GM12878 (cell line): ENCODE data around the gene EHBP1. TPM values are rescaled to one million over a fixed set of nuclear protein-coding genes. Genes with fewer than 3 reads are reported as not detected.

Source experiments
- ATAC-seq: fragments of 200-7000 bp; cut with Tn5 transposase; 3 replicates; pipeline ENCODE4 v1.9.1; 2020; ENCODE audit warnings: mild to moderate bottlenecking, moderate library complexity
- BruUV-seq: library from RNA; stranded (reverse); fragments of 400-500 nt; replicated peaks from 2 replicates; lab custom pipeline; 2021; lab: Mats Ljungman, UMichigan
- CTCF ChIA-PET: fragments of 300-600 bp; sonication (Branson Sonifier 250); formaldehyde crosslinking; extraction: SDS; loops from one replicate; lab custom pipeline; 2021; ENCODE audit warnings: inconsistent platforms; lab: Yijun Ruan, JAX
- POLR2A ChIA-PET: fragments of 350-600 bp; formaldehyde crosslinking; extraction: SDS; loops from one replicate; lab custom pipeline; 2021; ENCODE audit warnings: inconsistent platforms; lab: Charles Lee
- RAD21 ChIA-PET: fragments of 300-600 bp; sonication (Branson Sonifier 250); formaldehyde crosslinking; loops from one replicate; lab custom pipeline; 2023; ENCODE audit warnings: antibody characterized with exemption; ENCODE audit not compliant: unreplicated experiment; lab: Charles Lee
- SMC1A ChIA-PET: fragments of 300-600 bp; sonication (Branson Sonifier 250); formaldehyde crosslinking; loops from one replicate; lab custom pipeline; 2023; ENCODE audit not compliant: unreplicated experiment, uncharacterized antibody; lab: Charles Lee
- DNase-seq: peaks from one replicate; pipeline ENCODE4 v3.0.0-alpha.2; 2011; ENCODE audit warnings: low read depth, low spot score
- FAIRE-seq: peaks from 3 replicates; lab custom pipeline; 2011; peaks lifted over from hg19 to GRCh38; lab: Jason Lieb, UNC
- H2AFZ ChIP-seq: 2 replicates; pipeline ENCODE4 v1.6.0; 2011; ENCODE audit warnings: low read depth, low read length, control low read depth; ENCODE audit not compliant: control insufficient read depth
- H3K27ac ChIP-seq: 2 replicates; pipeline ENCODE4 v1.5.1; 2011; ENCODE audit warnings: control low read depth; ENCODE audit not compliant: control insufficient read depth, insufficient read depth
- H3K27me3 ChIP-seq, 2 experiments: replicated peaks in 1 of 2; 2 replicates each; pipeline versions ENCODE4 v1.6.0 to v1.6.1; 2011; ENCODE audit warnings: low read length in 1 of 2; ENCODE audit not compliant: control insufficient read depth in 2 of 2, insufficient read depth in 2 of 2
- H3K36me3 ChIP-seq, 2 experiments: 2 replicates each; pipeline ENCODE4 v1.5.1; 2011; ENCODE audit warnings: low read length in 1 of 2; ENCODE audit not compliant: control insufficient read depth in 2 of 2, insufficient read depth in 2 of 2
- H3K4me1 ChIP-seq: 2 replicates; pipeline ENCODE4 v1.6.1; 2011; ENCODE audit warnings: mild to moderate bottlenecking, low read length, moderate library complexity, mixed read lengths; ENCODE audit not compliant: control insufficient read depth, insufficient read depth
- H3K4me2 ChIP-seq: 2 replicates; pipeline ENCODE4 v1.6.0; 2011; ENCODE audit warnings: control low read depth; ENCODE audit not compliant: control insufficient read depth, insufficient read depth
- H3K4me3 ChIP-seq: fragments of 200-600 bp; sonication (generic); 2 replicates; pipeline ENCODE4 v1.5.1; 2016
- H3K79me2 ChIP-seq: 2 replicates; pipeline ENCODE4 v1.6.0; 2011; ENCODE audit warnings: low read length; ENCODE audit not compliant: control insufficient read depth, insufficient read depth
- H3K9ac ChIP-seq: 2 replicates; pipeline ENCODE4 v1.8.0; 2011; ENCODE audit warnings: low read length, control low read depth, mixed read lengths; ENCODE audit not compliant: control insufficient read depth, insufficient read depth
- H3K9me3 ChIP-seq: replicated peaks from 3 replicates; pipeline ENCODE4 v1.5.1; 2011; ENCODE audit warnings: mild to moderate bottlenecking, low read length; ENCODE audit not compliant: control insufficient read depth, insufficient read depth
- H4K20me1 ChIP-seq: 2 replicates; pipeline ENCODE4 v1.6.0; 2011; ENCODE audit not compliant: control insufficient read depth, insufficient read depth
- ATF2 ChIP-seq: IDR thresholded peaks from 2 replicates; pipeline ENCODE4 v1.6.1; 2012; ENCODE audit warnings: low read length, inconsistent platforms
- BCL11A ChIP-seq: IDR thresholded peaks from 2 replicates; pipeline ENCODE4 v1.6.1; 2011; ENCODE audit warnings: low read depth, low read length
- E2F4 ChIP-seq: IDR thresholded peaks from 2 replicates; pipeline ENCODE4 v1.6.1; 2012; ENCODE audit warnings: low read depth, low read length, improper control_type of control experiment
- EP300 ChIP-seq, 2 experiments: fragments of 150-350 bp in 1 of 2; IDR thresholded peaks; 2 replicates each; pipeline ENCODE4 v1.6.1; 2011 to 2012; ENCODE audit warnings: low read depth in 2 of 2, low read length in 2 of 2, borderline replicate concordance in 1 of 2, improper control_type of control experiment in 1 of 2, inconsistent platforms in 1 of 2; ENCODE audit not compliant: control insufficient read depth in 1 of 2
- GABPA ChIP-seq: IDR thresholded peaks from 2 replicates; pipeline ENCODE4 v1.6.1; 2014; ENCODE audit warnings: antibody characterized with exemption, low read depth, mild to moderate bottlenecking, inconsistent platforms
- IKZF2 ChIP-seq, 2 experiments: fragments of 450-650 bp; IDR thresholded peaks; 2 replicates each; pipeline ENCODE4 v1.6.1; 2017; ENCODE audit warnings: mild to moderate bottlenecking in 2 of 2, moderate library complexity in 2 of 2
- IRF3 ChIP-seq: fragments of 450-650 bp; IDR thresholded peaks from 2 replicates; pipeline ENCODE4 v1.6.1; 2014; ENCODE audit warnings: mild to moderate bottlenecking
- MXI1 ChIP-seq: fragments of 150-350 bp; IDR thresholded peaks from 2 replicates; pipeline ENCODE4 v1.6.1; 2011; ENCODE audit warnings: low read depth, mild to moderate bottlenecking, inconsistent platforms, low read length, improper control_type of control experiment
- POLR2AphosphoS5 ChIP-seq: IDR thresholded peaks from 2 replicates; pipeline ENCODE4 v1.6.1; 2011; ENCODE audit warnings: mild to moderate bottlenecking, low read length, inconsistent platforms
- RB1 ChIP-seq: fragments of 450-650 bp; formaldehyde crosslinking; IDR thresholded peaks from 2 replicates; pipeline ENCODE4 v1.6.1; 2017; ENCODE audit warnings: mild to moderate bottlenecking, borderline replicate concordance
- SREBF2 ChIP-seq: IDR thresholded peaks from 2 replicates; pipeline ENCODE4 v1.6.1; 2012; ENCODE audit warnings: mild to moderate bottlenecking, low read length
- TCF12 ChIP-seq: IDR thresholded peaks from 2 replicates; pipeline ENCODE4 v1.6.1; 2011; ENCODE audit warnings: low read depth, mild to moderate bottlenecking, low read length
- TCF3 ChIP-seq: IDR thresholded peaks from 2 replicates; pipeline ENCODE4 v1.6.1; 2012; ENCODE audit warnings: low read depth, mild to moderate bottlenecking, low read length, borderline replicate concordance; ENCODE audit not compliant: insufficient read depth
- YY1 ChIP-seq: IDR thresholded peaks from 2 replicates; pipeline ENCODE4 v1.6.1; 2011; ENCODE audit warnings: low read depth, mild to moderate bottlenecking, low read length
- ZBTB33 ChIP-seq: fragments of 450-650 bp; IDR thresholded peaks from 2 replicates; pipeline ENCODE4 v1.6.1; 2017; ENCODE audit warnings: mild to moderate bottlenecking
- WGBS: methylation state at CpG from one replicate; pipeline ENCODE4 v1.1.6; 2016; ENCODE audit warnings: low lambda C conversion rate; ENCODE audit not compliant: insufficient replicate concordance, insufficient coverage; ENCODE audit errors: missing lambda C conversion rate; 5-methylcytosine and 5-hydroxymethylcytosine counted together
- in situ Hi-C: fragments of 300-500 bp; cut with MboI; formaldehyde crosslinking; loops from 9 replicates; pipeline ENCODE4 v1.14.3; 2018; ENCODE audit warnings: mixed read lengths
- intact Hi-C: fragments of 100-400 bp; cut with micrococcal nuclease; formaldehyde crosslinking; loops from one replicate; pipeline ENCODE4 v1.14.2; 2022; ENCODE audit not compliant: unreplicated experiment
- polyA plus RNA-seq, 11 experiments: library from polyadenylated mRNA; depleted of rRNA in 4 of 11; unstranded in 6 of 11; stranded (reverse) in 5 of 11; fragments of >200 nt; fragmentation: Nextera tagmentation in 4 of 11; fragmentation: Illumina TruSeq in 1 of 11; extraction: Ambion mirVana in 4 of 11; extraction: Trizol in 1 of 11; gene quantifications; 1 replicate in 1 of 11; 2 replicates in 10 of 11; pipeline versions ENCODE4 v1.2.1 to v1.2.3, GENCODE V29; 2011 to 2016; ENCODE audit warnings: inconsistent platforms in 2 of 11, missing spikeins in 2 of 11, low read depth in 1 of 11
- total RNA-seq, 4 experiments: library from RNA; depleted of rRNA in 3 of 4; stranded (reverse); fragments of >200 nt in 3 of 4; fragmentation: Illumina TruSeq in 1 of 4; extraction: Trizol in 1 of 4; gene quantifications; 2 replicates each; pipeline versions ENCODE4 v1.2.1 to v1.2.3, GENCODE V29; 2013 to 2021
- TF ChIP-seq, protein P1 (sequence below): IDR thresholded peaks from 2 replicates; pipeline ENCODE4 v1.6.1; 2012; ENCODE audit warnings: low read depth, low read length, improper control_type of control experiment
- TF ChIP-seq, protein P2 (sequence below): IDR thresholded peaks from 2 replicates; pipeline ENCODE4 v1.6.1; 2011; ENCODE audit warnings: borderline replicate concordance, low read depth, mild to moderate bottlenecking, moderate library complexity, low read length; ENCODE audit not compliant: insufficient read depth, poor library complexity, severe bottlenecking

EHBP1 gene
- total and polyA plus RNA-seq, 10 of the 15 experiments (the other 5 are each of a cell fraction or from before 2014, with no cell fraction given): 5.7 to 26.1 (median 13.6) TPM

- no peaks in the 10 kb centered on the region for H3K79me2 ChIP-seq
- RAD21 ChIA-PET: no interaction called here
- TF ChIP-seq BCL11A (no peak), IKZF2 (IDR thresholded peaks at IDR 0.05) (no peak), EP300 (IDR thresholded peaks at IDR 0.05; ENCODE audit: borderline replicate concordance in 1 of 2, control insufficient read depth in 1 of 2, low read depth in 2 of 2, low read length in 2 of 2) (no peak), ZBTB33 (no peak), TCF12 (no peak), YY1 (no peak), ATF2 (no peak), GABPA (no peak), RB1 (no peak), E2F4 (no peak), TCF3 (no peak), POLR2AphosphoS5 (no peak), SREBF2 (no peak), IRF3 (no peak), MXI1 (no peak)
- TF ChIP-seq, protein P1, sequence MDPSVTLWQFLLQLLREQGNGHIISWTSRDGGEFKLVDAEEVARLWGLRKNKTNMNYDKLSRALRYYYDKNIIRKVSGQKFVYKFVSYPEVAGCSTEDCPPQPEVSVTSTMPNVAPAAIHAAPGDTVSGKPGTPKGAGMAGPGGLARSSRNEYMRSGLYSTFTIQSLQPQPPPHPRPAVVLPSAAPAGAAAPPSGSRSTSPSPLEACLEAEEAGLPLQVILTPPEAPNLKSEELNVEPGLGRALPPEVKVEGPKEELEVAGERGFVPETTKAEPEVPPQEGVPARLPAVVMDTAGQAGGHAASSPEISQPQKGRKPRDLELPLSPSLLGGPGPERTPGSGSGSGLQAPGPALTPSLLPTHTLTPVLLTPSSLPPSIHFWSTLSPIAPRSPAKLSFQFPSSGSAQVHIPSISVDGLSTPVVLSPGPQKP: no peak
- TF ChIP-seq, protein P2, sequence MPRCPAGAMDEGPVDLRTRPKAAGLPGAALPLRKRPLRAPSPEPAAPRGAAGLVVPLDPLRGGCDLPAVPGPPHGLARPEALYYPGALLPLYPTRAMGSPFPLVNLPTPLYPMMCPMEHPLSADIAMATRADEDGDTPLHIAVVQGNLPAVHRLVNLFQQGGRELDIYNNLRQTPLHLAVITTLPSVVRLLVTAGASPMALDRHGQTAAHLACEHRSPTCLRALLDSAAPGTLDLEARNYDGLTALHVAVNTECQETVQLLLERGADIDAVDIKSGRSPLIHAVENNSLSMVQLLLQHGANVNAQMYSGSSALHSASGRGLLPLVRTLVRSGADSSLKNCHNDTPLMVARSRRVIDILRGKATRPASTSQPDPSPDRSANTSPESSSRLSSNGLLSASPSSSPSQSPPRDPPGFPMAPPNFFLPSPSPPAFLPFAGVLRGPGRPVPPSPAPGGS: no peak
- H2AFZ ChIP-seq: no peak overlapping the region
- SMC1A ChIA-PET: no interaction called here
- POLR2A ChIA-PET: no interaction called here
- no peak overlapping the region for H3K4me3 ChIP-seq
- H3K36me3 ChIP-seq: no peaks in the 10 kb centered on the region
- no TSS peak for BruUV-seq
- no peaks in the 10 kb centered on the region for H3K27me3 ChIP-seq
- intact Hi-C loops (no loop called here), in situ Hi-C loops (no loop called here)
- CTCF ChIA-PET: interaction anchor here (0.6 kb wide), 1 partner anchor 488 kb away, joined by 3 read pairs; no protein-coding TSS in a partner anchor
- H3K9ac ChIP-seq: no peak overlapping the region
- no peak for FAIRE-seq
- no peak for DNase-seq
- no peak overlapping the region for H3K27ac ChIP-seq
- H3K9me3 ChIP-seq: no peaks in the 10 kb centered on the region
- ATAC-seq: no peak
- H3K4me2 ChIP-seq: no peak overlapping the region
- no peaks in the 10 kb centered on the region for H4K20me1 ChIP-seq
- WGBS: 100% methylated on average over 2 of the region's 2 CpGs
- H3K4me1 ChIP-seq: no peaks in the 10 kb centered on the region
Observed at GRCh38 chr2:62934517-62934916, 229.0 kb downstream of the EHBP1 start.
